GM12878 (cell line): ENCODE measurements around the gene MGLL. TPM values are rescaled to one million over a fixed set of nuclear protein-coding genes. Genes with fewer than 3 reads are reported as not detected.

ENCODE experiments used
- ATAC-seq: fragments of 200-7000 bp; cut with Tn5 transposase; 3 replicates; pipeline ENCODE4 v1.9.1; 2020; ENCODE audit warnings: mild to moderate bottlenecking, moderate library complexity
- BruUV-seq: library from RNA; stranded (reverse); fragments of 400-500 nt; replicated peaks from 2 replicates; lab custom pipeline; 2021; lab: Mats Ljungman, UMichigan
- CTCF ChIA-PET: fragments of 300-600 bp; sonication (Branson Sonifier 250); formaldehyde crosslinking; extraction: SDS; loops from one replicate; lab custom pipeline; 2021; ENCODE audit warnings: inconsistent platforms; lab: Yijun Ruan, JAX
- POLR2A ChIA-PET: fragments of 350-600 bp; formaldehyde crosslinking; extraction: SDS; loops from one replicate; lab custom pipeline; 2021; ENCODE audit warnings: inconsistent platforms; lab: Charles Lee
- RAD21 ChIA-PET: fragments of 300-600 bp; sonication (Branson Sonifier 250); formaldehyde crosslinking; loops from one replicate; lab custom pipeline; 2023; ENCODE audit warnings: antibody characterized with exemption; ENCODE audit not compliant: unreplicated experiment; lab: Charles Lee
- SMC1A ChIA-PET: fragments of 300-600 bp; sonication (Branson Sonifier 250); formaldehyde crosslinking; loops from one replicate; lab custom pipeline; 2023; ENCODE audit not compliant: unreplicated experiment, uncharacterized antibody; lab: Charles Lee
- DNase-seq: peaks from one replicate; pipeline ENCODE4 v3.0.0-alpha.2; 2011; ENCODE audit warnings: low read depth, low spot score
- FAIRE-seq: peaks from 3 replicates; lab custom pipeline; 2011; peaks lifted over from hg19 to GRCh38; lab: Jason Lieb, UNC
- H2AFZ ChIP-seq: 2 replicates; pipeline ENCODE4 v1.6.0; 2011; ENCODE audit warnings: low read depth, low read length, control low read depth; ENCODE audit not compliant: control insufficient read depth
- H3K27ac ChIP-seq: 2 replicates; pipeline ENCODE4 v1.5.1; 2011; ENCODE audit warnings: control low read depth; ENCODE audit not compliant: control insufficient read depth, insufficient read depth
- H3K27me3 ChIP-seq, 2 experiments: replicated peaks in 1 of 2; 2 replicates each; pipeline versions ENCODE4 v1.6.0 to v1.6.1; 2011; ENCODE audit warnings: low read length in 1 of 2; ENCODE audit not compliant: control insufficient read depth in 2 of 2, insufficient read depth in 2 of 2
- H3K36me3 ChIP-seq, 2 experiments: 2 replicates each; pipeline ENCODE4 v1.5.1; 2011; ENCODE audit warnings: low read length in 1 of 2; ENCODE audit not compliant: control insufficient read depth in 2 of 2, insufficient read depth in 2 of 2
- H3K4me1 ChIP-seq: 2 replicates; pipeline ENCODE4 v1.6.1; 2011; ENCODE audit warnings: mild to moderate bottlenecking, low read length, moderate library complexity, mixed read lengths; ENCODE audit not compliant: control insufficient read depth, insufficient read depth
- H3K4me2 ChIP-seq: 2 replicates; pipeline ENCODE4 v1.6.0; 2011; ENCODE audit warnings: control low read depth; ENCODE audit not compliant: control insufficient read depth, insufficient read depth
- H3K4me3 ChIP-seq: fragments of 200-600 bp; sonication (generic); 2 replicates; pipeline ENCODE4 v1.5.1; 2016
- H3K79me2 ChIP-seq: 2 replicates; pipeline ENCODE4 v1.6.0; 2011; ENCODE audit warnings: low read length; ENCODE audit not compliant: control insufficient read depth, insufficient read depth
- H3K9ac ChIP-seq: 2 replicates; pipeline ENCODE4 v1.8.0; 2011; ENCODE audit warnings: low read length, control low read depth, mixed read lengths; ENCODE audit not compliant: control insufficient read depth, insufficient read depth
- H3K9me3 ChIP-seq: replicated peaks from 3 replicates; pipeline ENCODE4 v1.5.1; 2011; ENCODE audit warnings: mild to moderate bottlenecking, low read length; ENCODE audit not compliant: control insufficient read depth, insufficient read depth
- H4K20me1 ChIP-seq: 2 replicates; pipeline ENCODE4 v1.6.0; 2011; ENCODE audit not compliant: control insufficient read depth, insufficient read depth
- WGBS: methylation state at CpG from one replicate; pipeline ENCODE4 v1.1.6; 2016; ENCODE audit warnings: low lambda C conversion rate; ENCODE audit not compliant: insufficient replicate concordance, insufficient coverage; ENCODE audit errors: missing lambda C conversion rate; 5-methylcytosine and 5-hydroxymethylcytosine counted together
- in situ Hi-C: fragments of 300-500 bp; cut with MboI; formaldehyde crosslinking; loops from 9 replicates; pipeline ENCODE4 v1.14.3; 2018; ENCODE audit warnings: mixed read lengths
- intact Hi-C: fragments of 100-400 bp; cut with micrococcal nuclease; formaldehyde crosslinking; loops from one replicate; pipeline ENCODE4 v1.14.2; 2022; ENCODE audit not compliant: unreplicated experiment
- polyA plus RNA-seq, 11 experiments: library from polyadenylated mRNA; depleted of rRNA in 4 of 11; unstranded in 6 of 11; stranded (reverse) in 5 of 11; fragments of >200 nt; fragmentation: Nextera tagmentation in 4 of 11; fragmentation: Illumina TruSeq in 1 of 11; extraction: Ambion mirVana in 4 of 11; extraction: Trizol in 1 of 11; gene quantifications; 1 replicate in 1 of 11; 2 replicates in 10 of 11; pipeline versions ENCODE4 v1.2.1 to v1.2.3, GENCODE V29; 2011 to 2016; ENCODE audit warnings: inconsistent platforms in 2 of 11, missing spikeins in 2 of 11, low read depth in 1 of 11
- total RNA-seq, 4 experiments: library from RNA; depleted of rRNA in 3 of 4; stranded (reverse); fragments of >200 nt in 3 of 4; fragmentation: Illumina TruSeq in 1 of 4; extraction: Trizol in 1 of 4; gene quantifications; 2 replicates each; pipeline versions ENCODE4 v1.2.1 to v1.2.3, GENCODE V29; 2013 to 2021
- TF ChIP-seq, protein P1 (sequence below): fragments of 450-650 bp; IDR thresholded peaks from 2 replicates; pipeline ENCODE4 v1.6.1; 2017; ENCODE audit warnings: mild to moderate bottlenecking, low read depth, inconsistent platforms; ENCODE audit not compliant: poor library complexity, severe bottlenecking

MGLL gene
- total and polyA plus RNA-seq, 10 of the 15 experiments (the other 5 are each of a cell fraction or from before 2014, with no cell fraction given), result 44.9 to 177 (median 72.9) TPM

GRCh38 chr3:127747066-127747465 lies 75.2 kb downstream of the MGLL start:
- ChIA-PET POLR2A (interaction anchor here (0.9 kb wide), 1 partner anchor 17 kb away, joined by 3 read pairs; no protein-coding TSS in a partner anchor), CTCF (interaction anchor here (1.0 to 5.7 kb wide), 6 partner anchors 9 to 211 kb away, joined by 3 to 82 read pairs (median 8); partner anchors contain the start of gene MGLL), SMC1A (interaction anchor here (1.2 to 9.6 kb wide), 5 partner anchors 11 to 224 kb away, joined by 3 to 116 read pairs (median 5); partner anchors contain the start of gene MGLL), RAD21 (interaction anchor here (1.9 kb wide), 1 partner anchor 11 kb away, joined by 7 read pairs; no protein-coding TSS in a partner anchor)
- intact Hi-C loops (no loop called here), in situ Hi-C loops (no loop called here)
- FAIRE-seq (no peak), ATAC-seq (no peak), DNase-seq (no peak)
- Histone ChIP-seq H3K4me3 (no peak overlapping the region), H3K27ac (0 out of 2 replicates have a peak overlapping the region, but pooled peaks have one; percentile 22), H3K9me3 (no peaks in the 10 kb centered on the region), H3K4me1 (peaks cover 39% of the 10 kb centered on the region), H3K9ac (no peak overlapping the region), H3K36me3 (peaks cover 6 to 15% of the 10 kb centered on the region in 2 experiments; a peak in 3 of 4 replicates), H4K20me1 (no peaks in the 10 kb centered on the region), H3K27me3 (no peaks in the 10 kb centered on the region), H2AFZ (no peak overlapping the region), H3K4me2 (0 out of 2 replicates have a peak overlapping the region, but pooled peaks have one; percentile 5), H3K79me2 (peaks cover 21% of the 10 kb centered on the region)
- BruUV-seq, result no TSS peak
- 58% methylated on average over 1 of the region's 1 CpG for WGBS
- TF ChIP-seq, protein P1, sequence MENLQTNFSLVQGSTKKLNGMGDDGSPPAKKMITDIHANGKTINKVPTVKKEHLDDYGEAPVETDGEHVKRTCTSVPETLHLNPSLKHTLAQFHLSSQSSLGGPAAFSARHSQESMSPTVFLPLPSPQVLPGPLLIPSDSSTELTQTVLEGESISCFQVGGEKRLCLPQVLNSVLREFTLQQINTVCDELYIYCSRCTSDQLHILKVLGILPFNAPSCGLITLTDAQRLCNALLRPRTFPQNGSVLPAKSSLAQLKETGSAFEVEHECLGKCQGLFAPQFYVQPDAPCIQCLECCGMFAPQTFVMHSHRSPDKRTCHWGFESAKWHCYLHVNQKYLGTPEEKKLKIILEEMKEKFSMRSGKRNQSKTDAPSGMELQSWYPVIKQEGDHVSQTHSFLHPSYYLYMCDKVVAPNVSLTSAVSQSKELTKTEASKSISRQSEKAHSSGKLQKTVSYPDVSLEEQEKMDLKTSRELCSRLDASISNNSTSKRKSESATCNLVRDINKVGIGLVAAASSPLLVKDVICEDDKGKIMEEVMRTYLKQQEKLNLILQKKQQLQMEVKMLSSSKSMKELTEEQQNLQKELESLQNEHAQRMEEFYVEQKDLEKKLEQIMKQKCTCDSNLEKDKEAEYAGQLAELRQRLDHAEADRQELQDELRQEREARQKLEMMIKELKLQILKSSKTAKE, result no peak
